ENCODE data around the gene SLC46A1. TPM values are rescaled to one million over a fixed set of nuclear protein-coding genes. Genes with fewer than 3 reads are reported as not detected.

Gene SLC46A1
- total and polyA plus RNA-seq, 2 of the 8 experiments (the other 6 are each of a cell fraction or from before 2014, with no cell fraction given), result 5.3 to 8.7 TPM

DNA sequence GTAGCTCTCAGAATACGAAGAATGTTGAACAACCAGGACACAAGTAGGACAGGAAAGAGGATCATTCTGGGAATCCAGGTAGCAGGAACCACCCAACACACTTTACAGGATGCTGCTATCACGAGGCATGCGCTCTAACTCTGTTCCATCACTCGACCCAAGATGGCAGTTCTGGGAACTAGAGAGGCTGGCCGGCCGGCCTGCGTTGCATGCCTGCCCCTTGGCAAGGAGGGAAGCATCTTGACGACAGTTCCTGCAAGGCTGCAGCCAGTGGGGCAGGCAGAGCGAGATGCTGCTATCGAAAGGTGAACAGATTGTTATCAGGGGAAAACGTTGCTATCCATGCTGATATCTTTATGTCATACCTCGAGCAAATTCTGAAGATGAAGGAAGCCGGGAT is 19.2 kb upstream of the SLC46A1 start:
- H2AK5ac ChIP-seq (ENCODE audit: low read depth, low read length), result no peak overlapping the region
- no peak overlapping the region for H2BK5ac ChIP-seq (ENCODE audit: low read depth, low read length)
- H4K5ac ChIP-seq (ENCODE audit: insufficient read length, low read depth, low read length), result no peak overlapping the region
- H2AFZ ChIP-seq (ENCODE audit: low read length), result no peak overlapping the region
- no peaks in the 10 kb centered on the region for H3K36me3 ChIP-seq (ENCODE audit: control insufficient read depth in 2 of 4, insufficient read depth in 4 of 4, low read length in 3 of 4)
- FAIRE-seq (no peak), DNase-seq (ENCODE audit: low read depth in 1 of 2, low spot score in 2 of 2) (no peak)
- no peak overlapping the region for H3K4ac ChIP-seq (replicated peaks; ENCODE audit: insufficient read length, low read depth, low read length)
- no peaks in the 10 kb centered on the region for H3K79me1 ChIP-seq (ENCODE audit: low read depth, low read length)
- ChIA-PET CTCF (ENCODE audit: partially characterized antibody) (interaction anchor here (0.6 to 2.9 kb wide), 11 partner anchors 9 to 537 kb away, joined by 3 to 22 read pairs (median 4); partner anchors contain the start of gene VTN), POLR2A (ENCODE audit: partially characterized antibody) (interaction anchor here (1.0 to 1.4 kb wide), 2 partner anchors 19 to 80 kb away, joined by 3 read pairs; partner anchors contain the start of gene SLC46A1)
- H4K91ac ChIP-seq (replicated peaks; ENCODE audit: insufficient read length, low read length), result no peak overlapping the region
- no peak overlapping the region for H3K27ac ChIP-seq (ENCODE audit: low read depth, low read length)
- H2BK120ac ChIP-seq (replicated peaks; ENCODE audit: low read depth, low read length), result no peak overlapping the region
- no peak overlapping the region for H2BK20ac ChIP-seq (ENCODE audit: low read length)
- no peaks in the 10 kb centered on the region for H3K79me2 ChIP-seq (ENCODE audit: control insufficient read depth in 1 of 2, insufficient read depth in 2 of 2, low read length in 2 of 2)
- H3K14ac ChIP-seq (ENCODE audit: insufficient read length), result no peak overlapping the region
- WGBS, 2 experiments (ENCODE audit: extremely low coverage in 1 of 2, insufficient coverage in 1 of 2, insufficient read length in 1 of 2, insufficient replicate concordance in 2 of 2, low coverage in 1 of 2, low lambda C conversion rate in 2 of 2, missing lambda C conversion rate in 1 of 2), result 82% methylated on average over 13 of the region's 13 CpGs; no CpG with 5 or more reads in 1 of the 2 experiments
- H3K23me2 ChIP-seq (ENCODE audit: low read depth, low read length), result no peaks in the 10 kb centered on the region
- no peak overlapping the region for H3K9ac ChIP-seq (replicated peaks in 1 of 4; ENCODE audit: extremely low read depth in 1 of 4, low read depth in 3 of 4, low read length in 3 of 4)
- H3K9me3 ChIP-seq (ENCODE audit: insufficient read depth in 2 of 2, low read depth in 1 of 2, low read length in 1 of 2), result no peaks in the 10 kb centered on the region
- H3K56ac ChIP-seq (replicated peaks; ENCODE audit: insufficient read length, low read depth, low read length), result no peak overlapping the region
- no peak overlapping the region for H3K18ac ChIP-seq (ENCODE audit: extremely low read depth, low read length)
- H3K4me3 ChIP-seq (ENCODE audit: extremely low read depth in 1 of 4, insufficient read depth in 2 of 4, low read depth in 3 of 4, low read length in 4 of 4), result no peak overlapping the region
- H3K4me2 ChIP-seq (ENCODE audit: insufficient read depth in 1 of 2, low read depth in 2 of 2, low read length in 2 of 2), result no peak overlapping the region
- no peak overlapping the region for H2BK12ac ChIP-seq (ENCODE audit: low read depth, low read length)
- H3K23ac ChIP-seq (ENCODE audit: insufficient read length), result no peak overlapping the region
- no peaks in the 10 kb centered on the region for H3K27me3 ChIP-seq (replicated peaks in 1 of 4; ENCODE audit: control insufficient read depth in 3 of 4, extremely low read depth in 1 of 4, insufficient read depth in 3 of 4, low read length in 3 of 4)
- no peaks in the 10 kb centered on the region; a peak in 1 of 7 replicates for H3K4me1 ChIP-seq (replicated peaks in 1 of 4; ENCODE audit: control insufficient read depth in 3 of 4, insufficient read depth in 4 of 4, low read length in 3 of 4)
- no peaks in the 10 kb centered on the region for H4K20me1 ChIP-seq (replicated peaks in 1 of 2; ENCODE audit: control insufficient read depth in 1 of 2, insufficient read depth in 2 of 2, low read length in 2 of 2)
- H4K8ac ChIP-seq (ENCODE audit: extremely low read depth, insufficient read depth, low read length), result no peak overlapping the region
- H2BK15ac ChIP-seq (ENCODE audit: low read length), result no peak overlapping the region
- no peak for TF ChIP-seq ZNF274 (IDR thresholded peaks at IDR 0.05; ENCODE audit: borderline replicate concordance, extremely low read depth, low read length)
- TF ChIP-seq KDM5A (IDR thresholded peaks at IDR 0.05; ENCODE audit: low read length), result no peak
- no peak for TF ChIP-seq TCF12 (IDR thresholded peaks at IDR 0.05; ENCODE audit: low read depth, low read length)
- TF ChIP-seq JUN (IDR thresholded peaks at IDR 0.05; ENCODE audit: low read depth, low read length), result no peak
- TF ChIP-seq EZH2 (IDR thresholded peaks at IDR 0.05; ENCODE audit: low read depth, low read length, severe bottlenecking), result no peak
- no peak for TF ChIP-seq ASH2L (IDR thresholded peaks at IDR 0.05; ENCODE audit: low read length)
- no peak for TF ChIP-seq MAFK (IDR thresholded peaks at IDR 0.05; ENCODE audit: low read depth, low read length)
- no peak for TF ChIP-seq POLR2AphosphoS5 (IDR thresholded peaks at IDR 0.05; ENCODE audit: low read depth, low read length)
- TF ChIP-seq, protein P1, sequence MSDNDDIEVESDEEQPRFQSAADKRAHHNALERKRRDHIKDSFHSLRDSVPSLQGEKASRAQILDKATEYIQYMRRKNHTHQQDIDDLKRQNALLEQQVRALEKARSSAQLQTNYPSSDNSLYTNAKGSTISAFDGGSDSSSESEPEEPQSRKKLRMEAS (IDR thresholded peaks at IDR 0.05), result no peak
- no peak for TF ChIP-seq HDAC6 (IDR thresholded peaks at IDR 0.05; ENCODE audit: low read depth, low read length)
- no peak for TF ChIP-seq SAP30 (IDR thresholded peaks at IDR 0.05; ENCODE audit: insufficient read depth, insufficient replicate concordance, low read length)
- TF ChIP-seq SUZ12 (IDR thresholded peaks at IDR 0.05; ENCODE audit: low read length), result no peak
- no peak for TF ChIP-seq BACH1 (IDR thresholded peaks at IDR 0.05; ENCODE audit: low read length)
- TF ChIP-seq RAD21 (IDR thresholded peaks at IDR 0.05 in 1 of 2, conservative IDR thresholded peaks at IDR 0.05 in 1 of 2; ENCODE audit: low read depth in 2 of 2, low read length in 2 of 2), result no peak
- TF ChIP-seq TBP (IDR thresholded peaks at IDR 0.05; ENCODE audit: low read depth, low read length), result no peak
